ENCODE results near the gene SIX5. TPM values are rescaled to one million over a fixed set of nuclear protein-coding genes. Genes with fewer than 3 reads are reported as not detected.

SIX5 gene
- total RNA-seq, 1 donor from 2014 or later, result 2.1 TPM

GRCh38 chr19:45794627-45795026, 25.6 kb upstream of the SIX5 start:
- no peak for FAIRE-seq
- no peaks in the 10 kb centered on the region for H3K27me3 ChIP-seq (ENCODE audit: control insufficient read depth, insufficient read depth, low read length)
- TF ChIP-seq CTCF (IDR thresholded peaks at IDR 0.05; ENCODE audit: insufficient read depth, low read length, severe bottlenecking), result no peak
- DNase-seq (ENCODE audit: low read depth), result no peak
- H3K36me3 ChIP-seq (ENCODE audit: control insufficient read depth, insufficient read depth, low read length), result peaks cover 3% of the 10 kb centered on the region
- no peak overlapping the region for H3K4me3 ChIP-seq (ENCODE audit: low read depth, low read length)

GRCh38 chr19:45793876-45794275, 24.8 kb upstream of the SIX5 start:
- no peak for FAIRE-seq
- Histone ChIP-seq H3K4me3 (ENCODE audit: low read depth, low read length) (no peak overlapping the region), H3K27me3 (ENCODE audit: control insufficient read depth, insufficient read depth, low read length) (no peaks in the 10 kb centered on the region), H3K36me3 (ENCODE audit: control insufficient read depth, insufficient read depth, low read length) (peaks cover 7% of the 10 kb centered on the region)
- no peak for DNase-seq (ENCODE audit: low read depth)
- no peak for TF ChIP-seq CTCF (IDR thresholded peaks at IDR 0.05; ENCODE audit: insufficient read depth, low read length, severe bottlenecking)

- no peak for TF ChIP-seq CTCF (IDR thresholded peaks at IDR 0.05; ENCODE audit: insufficient read depth, low read length, severe bottlenecking)
- DNase-seq (ENCODE audit: low read depth), result no peak
- Histone ChIP-seq H3K4me3 (ENCODE audit: low read depth, low read length) (no peak overlapping the region), H3K27me3 (ENCODE audit: control insufficient read depth, insufficient read depth, low read length) (no peaks in the 10 kb centered on the region), H3K36me3 (ENCODE audit: control insufficient read depth, insufficient read depth, low read length) (peaks cover 7% of the 10 kb centered on the region)
- FAIRE-seq, result no peak
These were observed 24.1 kb upstream of the SIX5 start for GRCh38 chr19:45793178-45793564.

GRCh38 chr19:45792470-45793177, 23.6 kb upstream of the SIX5 start, which contains the start of gene DMWD:
DMWD (minus strand) TSS chr19:45792845; CDS start chr19:45792756, 89 bp downstream.
- TF ChIP-seq CTCF (IDR thresholded peaks at IDR 0.05; ENCODE audit: insufficient read depth, low read length, severe bottlenecking), result no peak
- DNase-seq (ENCODE audit: low read depth), result peak; percentile 93
- peak; percentile 58 for FAIRE-seq
- peaks cover 7% of the 10 kb centered on the region for H3K36me3 ChIP-seq (ENCODE audit: control insufficient read depth, insufficient read depth, low read length)
- no peaks in the 10 kb centered on the region for H3K27me3 ChIP-seq (ENCODE audit: control insufficient read depth, insufficient read depth, low read length)
- peak within 1 kb of the TSS; percentile 80 for H3K4me3 ChIP-seq (ENCODE audit: low read depth, low read length)

- no peak for FAIRE-seq
- no peak for TF ChIP-seq CTCF (IDR thresholded peaks at IDR 0.05; ENCODE audit: insufficient read depth, low read length, severe bottlenecking)
- Histone ChIP-seq H3K36me3 (ENCODE audit: control insufficient read depth, insufficient read depth, low read length) (peaks cover 10% of the 10 kb centered on the region), H3K27me3 (ENCODE audit: control insufficient read depth, insufficient read depth, low read length) (no peaks in the 10 kb centered on the region), H3K4me3 (ENCODE audit: low read depth, low read length) (peak overlapping the region; percentile 80)
- DNase-seq (ENCODE audit: low read depth), result no peak
These were observed 22.9 kb upstream of the SIX5 start for GRCh38 chr19:45791744-45792469.

All from bronchial epithelial cell (primary cell).